Gastrocnemius medialis (tissue), 4 donors: ENCODE data around the gene TMEM108.

ENCODE experiments used
- POLR2A ChIP-seq, 2 donors: fragments of 450-650 bp; IDR thresholded peaks; one replicate each; pipeline ENCODE4 v1.6.1; 2017; ENCODE audit warnings: antibody characterized with exemption in 2 of 2, mild to moderate bottlenecking in 2 of 2, moderate library complexity in 2 of 2
- TF ChIP-seq, protein P1 (sequence below), 5 experiments: fragments of 450-650 bp in 3 of 5; fragments of 200-600 bp in 2 of 5; sonication (generic) in 2 of 5; IDR thresholded peaks in 4 of 5; conservative IDR thresholded peaks in 1 of 5; 1 replicate in 4 of 5; 2 replicates in 1 of 5; pipeline ENCODE4 v1.5.1; 2016 to 2019; ENCODE audit warnings: antibody characterized with exemption in 5 of 5, mild to moderate bottlenecking in 3 of 5, moderate library complexity in 3 of 5

DNA sequence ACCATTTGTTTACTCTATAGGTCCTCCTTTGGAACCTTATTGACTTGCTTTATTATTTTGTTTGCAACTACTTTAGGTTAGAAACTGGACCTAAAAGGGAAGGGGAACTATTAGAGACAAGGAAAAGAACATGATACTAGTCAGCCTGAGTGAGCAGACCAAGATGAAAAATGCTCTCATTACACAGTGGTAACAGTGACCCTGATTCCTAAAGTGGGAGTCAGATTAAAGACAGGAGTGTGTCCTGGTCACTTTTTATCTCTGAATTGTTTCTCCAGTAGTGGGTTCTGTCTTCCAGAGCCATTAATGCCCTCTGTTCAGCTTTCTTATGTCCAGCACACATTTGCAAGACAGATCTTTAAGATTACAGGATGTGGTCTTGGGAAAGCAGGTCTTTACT is 124.1 kb downstream of the TMEM108 start:
- TF ChIP-seq, protein P1, sequence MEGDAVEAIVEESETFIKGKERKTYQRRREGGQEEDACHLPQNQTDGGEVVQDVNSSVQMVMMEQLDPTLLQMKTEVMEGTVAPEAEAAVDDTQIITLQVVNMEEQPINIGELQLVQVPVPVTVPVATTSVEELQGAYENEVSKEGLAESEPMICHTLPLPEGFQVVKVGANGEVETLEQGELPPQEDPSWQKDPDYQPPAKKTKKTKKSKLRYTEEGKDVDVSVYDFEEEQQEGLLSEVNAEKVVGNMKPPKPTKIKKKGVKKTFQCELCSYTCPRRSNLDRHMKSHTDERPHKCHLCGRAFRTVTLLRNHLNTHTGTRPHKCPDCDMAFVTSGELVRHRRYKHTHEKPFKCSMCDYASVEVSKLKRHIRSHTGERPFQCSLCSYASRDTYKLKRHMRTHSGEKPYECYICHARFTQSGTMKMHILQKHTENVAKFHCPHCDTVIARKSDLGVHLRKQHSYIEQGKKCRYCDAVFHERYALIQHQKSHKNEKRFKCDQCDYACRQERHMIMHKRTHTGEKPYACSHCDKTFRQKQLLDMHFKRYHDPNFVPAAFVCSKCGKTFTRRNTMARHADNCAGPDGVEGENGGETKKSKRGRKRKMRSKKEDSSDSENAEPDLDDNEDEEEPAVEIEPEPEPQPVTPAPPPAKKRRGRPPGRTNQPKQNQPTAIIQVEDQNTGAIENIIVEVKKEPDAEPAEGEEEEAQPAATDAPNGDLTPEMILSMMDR (IDR thresholded peaks at IDR 0.05 in 4 of 5, conservative IDR thresholded peaks at IDR 0.05 in 1 of 5) = no peak
- no peak for TF ChIP-seq POLR2A (IDR thresholded peaks at IDR 0.05)
